HG02852 (cell line): ENCODE results near the gene TDP1.

Experiments
- ATAC-seq: cut with Tn5 transposase; IDR thresholded peaks from one replicate; pipeline ENCODE4 v1.9.1; 2021; ENCODE audit warnings: mild to moderate bottlenecking, moderate library complexity; ENCODE audit not compliant: unreplicated experiment

The TDP1 gene

GRCh38 chr14:90039253-90040010, 83.7 kb downstream of the TDP1 start:
- ATAC-seq: no peak

GRCh38 chr14:90040411-90040810, 84.7 kb downstream of the TDP1 start:
- no peak for ATAC-seq

- no peak for ATAC-seq
These were observed 86.9 kb downstream of the TDP1 start for GRCh38 chr14:90042496-90043252.

GRCh38 chr14:90045616-90046015, 89.9 kb downstream of the TDP1 start:
- no peak for ATAC-seq

GRCh38 chr14:90049390-90049789, 93.7 kb downstream of the TDP1 start:
- no peak for ATAC-seq

- ATAC-seq: no peak
These were observed 94.5 kb downstream of the TDP1 start for GRCh38 chr14:90050271-90050670.

GRCh38 chr14:90053044-90053443, 97.3 kb downstream of the TDP1 start:
- no peak for ATAC-seq

GRCh38 chr14:90054803-90055202, 99.1 kb downstream of the TDP1 start:
- no peak for ATAC-seq

- ATAC-seq: no peak
These were observed 101.1 kb downstream of the TDP1 start for GRCh38 chr14:90056826-90057225.

GRCh38 chr14:90058876-90059458, 103.2 kb downstream of the TDP1 start:
- ATAC-seq: no peak

- peak; percentile 58 for ATAC-seq
These were observed 104.7 kb downstream of the TDP1 start for GRCh38 chr14:90060312-90060964.

GRCh38 chr14:90060965-90061684, 105.4 kb downstream of the TDP1 start:
- peak; percentile 25 for ATAC-seq

GRCh38 chr14:90061685-90062126, 106.0 kb downstream of the TDP1 start, which contains the start of gene KCNK13:
Gene KCNK13, plus strand, starts transcription at chr14:90061994. Its CDS starts 212 bp downstream, at chr14:90062206.
- ATAC-seq: no peak

- no peak for ATAC-seq
These were observed 106.5 kb downstream of the TDP1 start for GRCh38 chr14:90062127-90062794.

- ATAC-seq: no peak
These were observed 107.3 kb downstream of the TDP1 start for GRCh38 chr14:90062822-90063539.

- no peak for ATAC-seq
These were observed 116.6 kb downstream of the TDP1 start for GRCh38 chr14:90072350-90072749.

- no peak for ATAC-seq
These were observed 123.8 kb downstream of the TDP1 start for GRCh38 chr14:90079576-90079975.

- no peak for ATAC-seq
These were observed 131.7 kb downstream of the TDP1 start for GRCh38 chr14:90087433-90087832.

GRCh38 chr14:90088176-90088575, 132.4 kb downstream of the TDP1 start:
- no peak for ATAC-seq
